Cardiac muscle cell (in vitro differentiated cells and primary cell): ENCODE data around the gene DNAJC12. TPM values are rescaled to one million over a fixed set of nuclear protein-coding genes. Genes with fewer than 3 reads are reported as not detected.

Experiments
- DNase-seq, 2 donors: peaks; one replicate each; pipeline versions ENCODE4 v3.0.0 to v3.0.0-alpha.2; 2010 to 2017; ENCODE audit warnings: low read depth in 1 of 2, low spot score in 1 of 2
- H3K27ac ChIP-seq: fragments of 200-600 bp; sonication (generic); 2 replicates; pipeline ENCODE4 v1.5.1; 2016
- H3K27me3 ChIP-seq: fragments of 200-600 bp; sonication (generic); 2 replicates; pipeline ENCODE4 v1.6.0; 2016; ENCODE audit warnings: control low read depth
- H3K36me3 ChIP-seq: fragments of 200-600 bp; sonication (generic); 2 replicates; pipeline ENCODE4 v1.5.1; 2016; ENCODE audit warnings: control low read depth
- H3K4me1 ChIP-seq: fragments of 200-600 bp; sonication (generic); 2 replicates; pipeline ENCODE4 v1.8.1; 2017; ENCODE audit warnings: low read depth, mild to moderate bottlenecking, mixed run types
- H3K4me3 ChIP-seq: fragments of 200-600 bp; sonication (generic); 2 replicates; pipeline ENCODE4 v1.5.1; 2016; ENCODE audit warnings: mild to moderate bottlenecking
- H3K9me3 ChIP-seq: fragments of 200-600 bp; sonication (generic); 2 replicates; pipeline ENCODE4 v1.5.1; 2017; ENCODE audit warnings: low read depth, mild to moderate bottlenecking, control low read depth
- CTCF ChIP-seq: IDR thresholded peaks from 2 replicates; pipeline ENCODE4 v1.5.1; 2012; ENCODE audit warnings: low read depth, mild to moderate bottlenecking, low read length
- polyA plus RNA-seq: library from polyadenylated mRNA; unstranded; fragments of >200 nt; fragmentation: Nextera tagmentation; extraction: Ambion mirVana; gene quantifications from 2 replicates; pipeline ENCODE4 v1.2.1, GENCODE V29; 2016
- total RNA-seq: library from RNA; depleted of rRNA; stranded (reverse); fragments of >200 nt; gene quantifications from 2 replicates; pipeline ENCODE4 v1.2.3, GENCODE V29; 2016

Gene DNAJC12
- total and polyA plus RNA-seq, 2 experiments from 2014 or later = 5.0 to 6.0 TPM

GRCh38 chr10:67772894-67773511, 65.0 kb downstream of the DNAJC12 start:
- H3K4me3 ChIP-seq = no peak overlapping the region
- no peaks in the 10 kb centered on the region for H3K9me3 ChIP-seq
- H3K27ac ChIP-seq = no peak overlapping the region
- H3K27me3 ChIP-seq = no peaks in the 10 kb centered on the region
- H3K4me1 ChIP-seq = no peaks in the 10 kb centered on the region
- DNase-seq = no peak
- no peaks in the 10 kb centered on the region for H3K36me3 ChIP-seq
- no peak for TF ChIP-seq CTCF

GRCh38 chr10:67772151-67772550, 65.8 kb downstream of the DNAJC12 start:
- H3K4me1 ChIP-seq = no peaks in the 10 kb centered on the region
- no peaks in the 10 kb centered on the region for H3K9me3 ChIP-seq
- H3K36me3 ChIP-seq = no peaks in the 10 kb centered on the region
- peak overlapping the region; percentile 1 for H3K27ac ChIP-seq
- no peak for DNase-seq
- no peaks in the 10 kb centered on the region for H3K27me3 ChIP-seq
- H3K4me3 ChIP-seq = no peak overlapping the region
- no peak for TF ChIP-seq CTCF

- Histone ChIP-seq H3K9me3 (no peaks in the 10 kb centered on the region), H3K4me1 (no peaks in the 10 kb centered on the region), H3K4me3 (no peak overlapping the region), H3K36me3 (no peaks in the 10 kb centered on the region), H3K27ac (no peak overlapping the region), H3K27me3 (no peaks in the 10 kb centered on the region)
- DNase-seq = no peak
- no peak for TF ChIP-seq CTCF
Measured at GRCh38 chr10:67771200-67771599, 66.8 kb downstream of the DNAJC12 start.

GRCh38 chr10:67770537-67770936, 67.5 kb downstream of the DNAJC12 start:
- Histone ChIP-seq H3K27me3 (no peaks in the 10 kb centered on the region), H3K27ac (no peak overlapping the region), H3K36me3 (no peaks in the 10 kb centered on the region), H3K4me1 (no peaks in the 10 kb centered on the region), H3K4me3 (no peak overlapping the region), H3K9me3 (no peaks in the 10 kb centered on the region)
- TF ChIP-seq CTCF = no peak
- DNase-seq = no peak

GRCh38 chr10:67767244-67767643, 70.7 kb downstream of the DNAJC12 start:
- Histone ChIP-seq H3K4me1 (no peaks in the 10 kb centered on the region), H3K4me3 (no peak overlapping the region), H3K36me3 (no peaks in the 10 kb centered on the region), H3K9me3 (no peaks in the 10 kb centered on the region), H3K27ac (no peak overlapping the region), H3K27me3 (no peaks in the 10 kb centered on the region)
- no peak for TF ChIP-seq CTCF
- DNase-seq = no peak
